HG03558 (cell line): ENCODE measurements around the gene LRP2.
A peak's percentile ranks its signal among the peaks of the same experiment; 100 is the strongest.

Experiments used
- ATAC-seq: cut with Tn5 transposase; IDR thresholded peaks from one replicate; pipeline ENCODE4 v1.9.1; 2021; ENCODE audit warnings: moderate number of reproducible peaks; ENCODE audit not compliant: unreplicated experiment; ENCODE audit errors: extremely low read depth

LRP2 gene

GRCh38 chr2:169259402-169259801 is 102.9 kb downstream of the LRP2 start:
- ATAC-seq, result no peak

GRCh38 chr2:169258045-169258601 is 104.2 kb downstream of the LRP2 start:
- ATAC-seq, result no peak

- no peak for ATAC-seq
Measured at GRCh38 chr2:169254774-169255173, 107.6 kb downstream of the LRP2 start.

- no peak for ATAC-seq
Measured at GRCh38 chr2:169247211-169247610, 115.1 kb downstream of the LRP2 start.

GRCh38 chr2:169240405-169240804 is 121.9 kb downstream of the LRP2 start:
- no peak for ATAC-seq

GRCh38 chr2:169237939-169238338 is 124.4 kb downstream of the LRP2 start:
- no peak for ATAC-seq

GRCh38 chr2:169237286-169237685 is 125.0 kb downstream of the LRP2 start:
- no peak for ATAC-seq

- ATAC-seq, result no peak
Measured at GRCh38 chr2:169232551-169233154, 129.7 kb downstream of the LRP2 start.

GRCh38 chr2:169230204-169230603 is 132.1 kb downstream of the LRP2 start:
- no peak for ATAC-seq

- no peak for ATAC-seq
Measured at GRCh38 chr2:169229590-169229989, 132.7 kb downstream of the LRP2 start.

- ATAC-seq, result no peak
Measured at GRCh38 chr2:169225906-169226305, 136.4 kb downstream of the LRP2 start.

GRCh38 chr2:169225233-169225750 is 137.0 kb downstream of the LRP2 start:
- no peak for ATAC-seq

GRCh38 chr2:169222665-169223064 is 139.7 kb downstream of the LRP2 start:
- peak; percentile 92 for ATAC-seq

GRCh38 chr2:169221745-169222369 is 140.5 kb downstream of the LRP2 start:
- ATAC-seq, result no peak

GRCh38 chr2:169210917-169211316 is 151.4 kb downstream of the LRP2 start:
- no peak for ATAC-seq

- ATAC-seq, result no peak
Measured at GRCh38 chr2:169208026-169208425, 154.3 kb downstream of the LRP2 start.

GRCh38 chr2:169205176-169205575 is 157.2 kb downstream of the LRP2 start:
- ATAC-seq, result no peak

- no peak for ATAC-seq
Measured at GRCh38 chr2:169203952-169204351, 158.4 kb downstream of the LRP2 start.

GRCh38 chr2:169200756-169201155 is 161.6 kb downstream of the LRP2 start:
- no peak for ATAC-seq

GRCh38 chr2:169193618-169194017 is 168.7 kb downstream of the LRP2 start:
- no peak for ATAC-seq

- no peak for ATAC-seq
Measured at GRCh38 chr2:169190197-169190775, 172.0 kb downstream of the LRP2 start.
